ENCODE data around the gene NXPE4. TPM values are rescaled to one million over a fixed set of nuclear protein-coding genes. Genes with fewer than 3 reads are reported as not detected.

NXPE4 gene
- total and polyA plus RNA-seq, 2 of the 8 experiments (the other 6 are each of a cell fraction or from before 2014, with no cell fraction given): not detected

DNA sequence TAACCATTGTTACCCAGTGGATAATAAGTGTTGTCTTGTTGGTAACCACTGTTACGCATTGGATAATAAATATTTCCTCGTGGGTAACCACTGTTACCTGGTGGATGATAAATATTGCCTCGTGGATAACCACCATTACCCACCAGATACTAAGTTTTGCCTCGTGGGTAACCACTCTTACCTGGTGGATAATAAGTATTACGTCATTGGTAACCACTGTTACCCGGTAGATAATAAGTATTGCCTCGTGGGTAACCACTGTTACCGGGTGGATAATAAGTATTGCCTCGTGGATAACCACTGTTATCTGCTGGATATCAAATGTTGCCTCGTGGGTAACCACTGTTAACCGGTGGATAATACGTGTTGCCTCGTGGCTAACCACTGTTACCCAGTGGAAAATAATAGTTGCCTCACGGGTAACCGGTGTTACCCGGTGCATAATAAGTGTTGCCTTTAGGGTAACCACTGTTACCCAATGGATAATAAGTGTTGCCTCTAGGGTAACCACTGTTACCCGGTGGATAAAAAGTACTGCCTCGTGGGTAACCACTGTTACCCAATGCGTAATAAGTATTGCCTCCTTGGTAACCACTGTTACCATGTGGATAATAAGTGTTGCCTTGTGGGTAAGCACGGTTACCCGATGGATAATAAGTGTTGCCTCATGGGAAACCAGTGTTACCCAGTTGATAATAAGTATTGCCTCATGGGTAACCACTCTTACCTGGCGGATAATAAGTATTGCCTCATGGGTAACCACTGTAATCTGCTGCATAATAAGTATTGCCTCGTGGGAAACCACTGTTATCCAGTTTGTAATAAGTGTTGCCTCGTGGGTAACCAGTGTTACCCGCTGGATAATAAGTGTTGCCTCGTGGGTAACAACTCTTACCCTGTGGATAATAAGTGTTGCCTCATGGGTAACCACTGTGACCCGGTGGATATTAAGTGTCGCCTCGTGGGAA is 21.9 kb upstream of the NXPE4 start (continued):
- TF ChIP-seq SIN3A (conservative IDR thresholded peaks at IDR 0.05 in 1 of 2, IDR thresholded peaks at IDR 0.05 in 1 of 2; ENCODE audit: low read depth in 1 of 2, low read length in 2 of 2): no peak
- TF ChIP-seq CEBPB (IDR thresholded peaks at IDR 0.05; ENCODE audit: low read depth, low read length): no peak
- TF ChIP-seq SRF (IDR thresholded peaks at IDR 0.05; ENCODE audit: low read depth, low read length): no peak
- TF ChIP-seq SAP30 (IDR thresholded peaks at IDR 0.05; ENCODE audit: insufficient read depth, insufficient replicate concordance, low read length): no peak
- no peak for TF ChIP-seq POLR2A (IDR thresholded peaks at IDR 0.05; ENCODE audit: control extremely low read depth in 1 of 2, low read depth in 2 of 2, low read length in 2 of 2)
- TF ChIP-seq SP1 (IDR thresholded peaks at IDR 0.05; ENCODE audit: low read depth, low read length): no peak
- TF ChIP-seq SIRT6 (IDR thresholded peaks at IDR 0.05; ENCODE audit: low read length): no peak
- TF ChIP-seq CREB1 (IDR thresholded peaks at IDR 0.05): no peak
- TF ChIP-seq JUN (IDR thresholded peaks at IDR 0.05; ENCODE audit: low read depth, low read length): no peak
- TF ChIP-seq HDAC6 (IDR thresholded peaks at IDR 0.05; ENCODE audit: low read depth, low read length): no peak

All from H1 (cell line).